K562 (cell line): ENCODE results near the gene SAMD14. TPM values are rescaled to one million over a fixed set of nuclear protein-coding genes. Genes with fewer than 3 reads are reported as not detected.

ENCODE experiments used
- ATAC-seq: fragments of 200-7000 bp; cut with Tn5 transposase; 3 replicates; pipeline ENCODE4 v1.9.1; 2020; ENCODE audit warnings: moderate library complexity
- BruUV-seq: library from RNA; stranded (reverse); fragments of 400-500 nt; replicated peaks from 2 replicates; lab custom pipeline; 2021; lab: Mats Ljungman, UMichigan
- CTCF ChIA-PET: fragments of 300-600 bp; formaldehyde crosslinking; extraction: SDS; loops from one replicate; lab custom pipeline; 2021; ENCODE audit warnings: low intra/inter-chr PET ratio; lab: Yijun Ruan, JAX
- POLR2A ChIA-PET: fragments of 300-600, 350-650 bp; sonication (Branson Sonifier 250); formaldehyde crosslinking; extraction: SDS; loops from one replicate; lab custom pipeline; 2021; ENCODE audit warnings: antibody characterized with exemption, inconsistent platforms; lab: Yijun Ruan, JAX
- DNase-seq, 4 experiments: peaks; one replicate each; pipeline versions ENCODE4 v3.0.0 to v3.0.0-alpha.2; 2011 to 2018; ENCODE audit warnings: low spot score in 3 of 4, mixed read lengths in 3 of 4; ENCODE audit errors: extremely low read depth in 1 of 4
- FAIRE-seq: peaks from 2 replicates; lab custom pipeline; 2011; peaks lifted over from hg19 to GRCh38; lab: Jason Lieb, UNC
- H2AFZ ChIP-seq: 2 replicates; pipeline ENCODE4 v1.6.0; 2011; ENCODE audit warnings: low read depth, low read length, control low read depth, inconsistent platforms
- H3K27ac ChIP-seq: fragments of 200-600 bp; 3 replicates; pipeline ENCODE4 v1.8.0; 2011; ENCODE audit warnings: low read depth, mild to moderate bottlenecking, control low read depth, inconsistent platforms, low read length, moderate library complexity, mixed read lengths; ENCODE audit errors: extremely low read depth
- H3K27me3 ChIP-seq, 2 experiments: fragments of 300-600 bp in 1 of 2; 2 replicates in 1 of 2; 3 replicates in 1 of 2; pipeline versions ENCODE4 v1.6.0 to v1.8.0; 2011; ENCODE audit warnings: inconsistent platforms in 2 of 2, low read length in 2 of 2, mild to moderate bottlenecking in 1 of 2, mixed read lengths in 1 of 2, moderate library complexity in 1 of 2; ENCODE audit not compliant: control insufficient read depth in 2 of 2, insufficient read depth in 2 of 2
- H3K36me3 ChIP-seq: fragments of 300-600 bp; 3 replicates; pipeline ENCODE4 v1.8.0; 2011; ENCODE audit warnings: mild to moderate bottlenecking, low read length, inconsistent platforms; ENCODE audit not compliant: control insufficient read depth, insufficient read depth
- H3K4me1 ChIP-seq, 2 experiments: fragments of 200-600 bp in 1 of 2; replicated peaks in 1 of 2; 2 replicates in 1 of 2; 3 replicates in 1 of 2; pipeline versions ENCODE4 v1.5.1 to v1.8.0; 2011; ENCODE audit warnings: inconsistent platforms in 2 of 2, low read length in 2 of 2, mild to moderate bottlenecking in 1 of 2, mixed read lengths in 1 of 2, moderate library complexity in 1 of 2; ENCODE audit not compliant: control insufficient read depth in 2 of 2, insufficient read depth in 2 of 2
- H3K4me2 ChIP-seq: 2 replicates; pipeline ENCODE4 v1.6.1; 2011; ENCODE audit warnings: low read length, control low read depth, inconsistent platforms, mixed read lengths; ENCODE audit not compliant: insufficient read depth
- H3K4me3 ChIP-seq: fragments of 200-600 bp; sonication (generic), shearing (Covaris generic); 2 replicates; pipeline ENCODE4 v1.5.1; 2016; ENCODE audit warnings: control low read depth, inconsistent platforms
- H3K79me2 ChIP-seq: fragments of 200-600 bp; 3 replicates; pipeline ENCODE4 v1.8.0; 2011; ENCODE audit warnings: low read length, inconsistent platforms; ENCODE audit not compliant: control insufficient read depth, insufficient read depth
- H3K9ac ChIP-seq, 2 experiments: 2 replicates each; pipeline versions ENCODE4 v1.6.0 to v1.6.1; 2011; ENCODE audit warnings: low read depth in 2 of 2, low read length in 2 of 2, control low read depth in 1 of 2, inconsistent platforms in 1 of 2, mild to moderate bottlenecking in 1 of 2, mixed read lengths in 1 of 2; ENCODE audit not compliant: insufficient read depth in 1 of 2
- H3K9me1 ChIP-seq: one replicate; pipeline ENCODE4 v1.6.0; 2011; ENCODE audit warnings: inconsistent platforms, mild to moderate bottlenecking, low read length, moderate library complexity; ENCODE audit not compliant: control insufficient read depth, insufficient read depth
- H3K9me3 ChIP-seq: replicated peaks from 2 replicates; pipeline ENCODE4 v1.5.1; 2011; ENCODE audit warnings: low read depth, low read length, inconsistent platforms; ENCODE audit not compliant: control insufficient read depth, insufficient read depth
- H4K20me1 ChIP-seq: replicated peaks from 2 replicates; pipeline ENCODE4 v1.6.1; 2011; ENCODE audit warnings: low read length, inconsistent platforms, mixed read lengths; ENCODE audit not compliant: control insufficient read depth, insufficient read depth
- EGR1 ChIP-seq: fragments of 450-650 bp; conservative IDR thresholded peaks from 2 replicates; pipeline ENCODE4 v1.6.1; 2017; ENCODE audit warnings: mild to moderate bottlenecking
- MGA ChIP-seq: fragments of 450-650 bp; IDR thresholded peaks from 2 replicates; pipeline ENCODE4 v1.6.1; 2016; ENCODE audit warnings: mild to moderate bottlenecking, moderate library complexity
- MNT ChIP-seq, 2 experiments: fragments of 450-650 bp; conservative IDR thresholded peaks; 2 replicates each; pipeline ENCODE4 v1.6.1; 2017; ENCODE audit warnings: mild to moderate bottlenecking in 2 of 2, moderate library complexity in 2 of 2
- SIN3A ChIP-seq, 2 experiments: fragments of 150-350 bp in 1 of 2; IDR thresholded peaks; 2 replicates each; pipeline ENCODE4 v1.6.1; 2011 to 2016; ENCODE audit warnings: borderline replicate concordance in 2 of 2, low read depth in 2 of 2, low read length in 2 of 2, mild to moderate bottlenecking in 2 of 2, moderate library complexity in 2 of 2; ENCODE audit not compliant: control insufficient read depth in 1 of 2
- ZNF764 ChIP-seq: fragments of 250-450 bp; sonication (Bioruptor Pico); IDR thresholded peaks from 2 replicates; pipeline ENCODE4 v1.4.0; 2020; ENCODE audit warnings: low read depth, mild to moderate bottlenecking, moderate library complexity
- WGBS: fragments of 100-300 bp; shearing (Covaris generic); methylation state at CpG from one replicate; pipeline ENCODE4 v1.1.6; 2016; ENCODE audit warnings: low coverage, mixed read lengths; ENCODE audit not compliant: insufficient coverage; ENCODE audit errors: missing lambda C conversion rate; 5-methylcytosine and 5-hydroxymethylcytosine counted together
- in situ Hi-C: fragments of 300-500 bp; cut with MboI; formaldehyde crosslinking; loops from 4 replicates; pipeline ENCODE4 v1.15.0; 2018; ENCODE audit warnings: inconsistent platforms, mixed read lengths
- intact Hi-C: fragments of 100-400 bp; cut with micrococcal nuclease; formaldehyde crosslinking; loops from 2 replicates; pipeline ENCODE4 v1.14.2; 2022
- polyA plus RNA-seq, 8 experiments: library from polyadenylated mRNA; depleted of rRNA in 4 of 8; stranded (reverse) in 5 of 8; unstranded in 3 of 8; fragments of >200 nt; fragmentation: Nextera tagmentation in 2 of 8; fragmentation: Illumina TruSeq in 1 of 8; extraction: Ambion mirVana in 2 of 8; extraction: Trizol in 1 of 8; gene quantifications; 2 replicates each; pipeline versions ENCODE4 v1.2.1 to v1.2.3, GENCODE V29; 2011 to 2014; ENCODE audit warnings: inconsistent platforms in 1 of 8, missing spikeins in 1 of 8
- total RNA-seq, 7 experiments: library from RNA; depleted of rRNA in 6 of 7; stranded (reverse); fragments of >200 nt in 6 of 7; fragmentation: Illumina TruSeq in 2 of 7; extraction: Trizol in 2 of 7; gene quantifications; 2 replicates each; pipeline versions ENCODE4 v1.2.1 to v1.2.3, GENCODE V29; 2011 to 2021; ENCODE audit warnings: low replicate concordance in 1 of 7

The SAMD14 gene
- total and polyA plus RNA-seq, 9 of the 15 experiments (the other 6 are each of a cell fraction or from before 2014, with no cell fraction given), result 0.04 to 0.07 TPM; not detected in 7

- ATAC-seq (no peak), DNase-seq (peak in 1 of 4 experiments; percentile 20), FAIRE-seq (no peak)
- POLR2A ChIA-PET, result interaction anchor here (0.5 to 1.7 kb wide), 7 partner anchors 9 to 44 kb away, joined by 3 to 5 read pairs (median 3); no protein-coding TSS in a partner anchor
- Histone ChIP-seq H3K27ac (peak overlapping the region; percentile 87; the same call in 1 of the 3 replicates), H3K9me3 (no peaks in the 10 kb centered on the region), H3K4me3 (no peak overlapping the region), H3K4me2 (no peak overlapping the region), H3K9ac (peak overlapping the region in 1 of 2 experiments; percentile 3; a peak in 1 of 4 replicates), H3K9me1 (peaks cover 5% of the 10 kb centered on the region), H4K20me1 (no peaks in the 10 kb centered on the region), H3K79me2 (peaks cover 24% of the 10 kb centered on the region), H3K4me1 (peaks cover 38 to 61% of the 10 kb centered on the region in 2 experiments), H3K36me3 (no peaks in the 10 kb centered on the region), H2AFZ (peak overlapping the region; percentile 58), H3K27me3 (no peaks in the 10 kb centered on the region)
- intact Hi-C loops (no loop called here), in situ Hi-C loops (no loop called here)
- WGBS, result 13% methylated on average over 1 of the region's 1 CpG
- no TSS peak for BruUV-seq
- TF ChIP-seq ZNF764 (CRISPR knock-in tag), result no peak
- peak; percentile 16; the same call in 1 of the 2 replicates for TF ChIP-seq MGA
- TF ChIP-seq MNT (conservative IDR thresholded peaks at IDR 0.05), result peak in 1 of 2 experiments; percentile 26; a peak in 1 of 4 replicates
- TF ChIP-seq SIN3A (IDR thresholded peaks at IDR 0.05; ENCODE audit: borderline replicate concordance in 2 of 2, control insufficient read depth in 1 of 2, low read depth in 2 of 2, low read length in 2 of 2), result 0 out of 4 replicates have a peak, but pooled peaks of 1 of the 2 experiments have one; percentile 8
- TF ChIP-seq EGR1, result peak; percentile 18; the same call in 1 of the 2 replicates
- CTCF ChIA-PET, result no interaction called here
These were observed 24.6 kb upstream of the SAMD14 start for GRCh38 chr17:50154604-50155003.
